ENCODE results near the gene TEX47.
A peak's percentile ranks its signal among the peaks of the same experiment; 100 is the strongest.

Gene TEX47

GRCh38 chr7:88795553-88795952 is at the start of gene TEX47:
Gene TEX47, minus strand, starts transcription at chr7:88795737. Its CDS starts 795 bp downstream, at chr7:88794942.
- DNase-seq: no peak

DNA sequence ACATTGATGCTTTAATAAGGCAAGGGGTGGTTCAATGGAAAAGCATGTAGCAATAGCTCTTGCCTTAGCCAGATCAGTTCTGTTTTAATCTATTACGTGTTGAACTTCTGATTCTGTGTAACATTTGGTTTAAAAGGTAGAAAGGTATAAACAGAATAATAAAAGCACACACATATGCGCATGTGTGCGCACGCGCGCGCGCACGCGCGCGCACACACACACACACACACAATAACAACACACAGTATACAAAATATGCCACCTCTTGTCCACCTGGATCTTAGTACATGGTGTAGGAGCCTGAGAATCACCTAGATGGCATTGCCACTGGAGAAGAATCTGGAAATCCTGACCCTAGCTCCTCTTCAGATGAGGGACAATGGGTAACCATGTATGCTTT is 49.6 kb upstream of the TEX47 start:
- no peak for DNase-seq

DNA sequence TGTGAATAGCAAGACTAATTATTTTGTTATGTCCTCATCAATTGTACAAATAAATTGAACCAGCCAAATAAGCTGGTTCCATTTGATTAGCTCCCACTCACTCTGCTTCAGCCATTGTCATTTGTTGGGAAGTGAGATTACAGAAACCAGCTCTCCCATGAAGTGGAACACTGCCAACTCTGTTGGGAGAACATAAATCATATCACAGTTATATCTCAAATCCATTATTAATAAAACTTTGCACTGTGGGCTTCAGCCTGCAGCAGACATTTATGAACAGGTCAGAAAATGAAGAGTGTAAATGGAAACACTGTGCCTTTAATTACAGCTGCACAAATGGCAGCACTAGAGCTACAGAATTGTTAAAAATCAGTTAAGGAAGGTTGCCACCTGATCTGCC is 46.7 kb upstream of the TEX47 start:
- DNase-seq: no peak

GRCh38 chr7:88835147-88835728 is 39.7 kb upstream of the TEX47 start:
- peak; percentile 80 for DNase-seq

- DNase-seq: no peak
Measured at GRCh38 chr7:88826222-88826621, 30.7 kb upstream of the TEX47 start.

DNA sequence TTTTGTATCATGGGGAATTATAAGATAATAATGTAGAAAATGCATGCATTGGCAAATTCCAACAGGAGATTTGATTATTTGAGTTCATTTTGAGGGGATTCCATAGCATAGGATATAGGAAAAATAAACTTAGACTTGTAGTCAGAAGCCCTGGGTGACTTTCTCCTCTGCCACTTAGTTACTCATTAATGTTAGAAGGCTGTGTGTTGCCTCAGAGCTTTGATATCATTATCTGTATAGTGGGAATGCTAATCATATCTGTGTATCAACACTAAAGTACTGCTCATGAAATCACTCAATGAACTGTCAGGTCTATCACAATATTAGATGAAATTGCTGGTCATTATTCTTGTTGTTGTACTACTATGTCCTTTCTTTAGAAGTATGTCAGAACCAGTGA is 23.0 kb upstream of the TEX47 start:
- DNase-seq: no peak

DNA sequence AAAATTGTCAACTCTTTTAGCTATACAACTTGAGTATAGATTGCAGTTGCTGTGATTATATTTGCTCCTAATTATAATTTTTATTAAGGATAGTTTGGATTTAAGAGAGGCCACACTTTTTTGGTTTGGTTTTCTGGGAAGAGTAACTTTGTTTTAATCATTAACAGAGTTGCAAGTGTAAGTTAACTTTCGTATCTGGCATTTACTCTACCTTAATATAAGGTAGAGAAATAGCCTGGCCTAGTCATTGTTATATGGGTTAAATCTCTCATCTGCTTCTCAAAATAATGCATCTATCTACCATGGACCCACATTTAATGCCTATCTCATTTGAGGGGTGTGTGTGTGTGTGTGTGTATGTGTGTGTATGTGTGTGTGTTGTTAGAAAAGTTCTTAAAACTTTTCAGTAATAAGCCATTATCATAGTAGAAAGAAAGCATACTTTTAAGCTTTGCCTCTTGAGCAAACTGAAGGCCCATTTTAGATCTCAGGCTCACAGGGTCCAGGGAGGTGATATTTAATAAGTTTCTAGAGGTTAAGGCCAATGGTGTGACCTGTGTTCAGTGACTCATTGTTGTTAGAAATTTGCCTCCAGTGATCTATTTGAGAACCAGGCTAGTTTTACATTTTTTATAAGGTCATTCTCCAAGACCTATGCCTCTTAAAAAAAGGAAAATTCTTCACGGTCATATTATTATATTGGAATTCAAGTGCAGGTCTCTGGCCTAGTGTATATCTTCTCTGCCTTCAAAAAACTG is 10.9 kb upstream of the TEX47 start:
- no peak for DNase-seq

DNA sequence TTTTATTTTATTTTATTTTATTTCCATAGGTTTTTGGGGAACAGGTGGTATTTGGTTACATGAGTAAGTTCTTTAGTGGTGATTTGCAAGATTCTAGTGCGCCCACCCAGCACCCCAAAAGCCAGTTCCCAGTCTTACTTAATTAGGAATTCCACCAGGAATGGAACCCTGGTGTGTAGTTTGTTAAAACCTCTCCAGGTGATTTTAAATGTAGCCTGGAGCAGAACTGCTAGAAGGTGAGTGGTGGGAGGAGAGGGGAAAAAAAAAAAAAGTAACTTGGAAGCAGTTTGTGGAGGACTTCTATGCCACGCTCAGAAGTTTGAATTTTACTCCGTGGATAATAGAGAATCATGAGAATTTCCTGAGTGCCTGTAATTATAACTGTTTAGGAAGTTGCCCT is 5.5 kb upstream of the TEX47 start:
- DNase-seq: no peak

DNA sequence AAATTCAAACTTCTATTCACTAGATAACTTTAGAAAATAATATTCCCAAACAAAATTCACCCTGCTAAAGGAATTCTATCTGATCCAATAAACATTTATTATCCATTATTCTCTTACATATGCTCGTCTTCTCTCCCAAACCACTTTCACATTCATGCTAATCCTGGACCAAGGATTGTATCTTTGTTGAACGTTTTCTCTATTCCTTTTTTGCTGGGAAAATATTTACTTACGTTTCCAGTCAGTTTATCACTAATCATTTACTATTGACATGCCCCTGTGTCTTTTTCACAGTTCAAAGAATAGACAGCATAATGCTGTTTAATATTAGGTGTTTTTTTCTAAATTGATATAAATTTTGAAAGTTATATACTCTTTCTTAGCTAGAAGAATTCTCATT is 3.2 kb downstream of the TEX47 start:
- no peak for DNase-seq

GRCh38 chr7:88791891-88792290 is 3.6 kb downstream of the TEX47 start:
- DNase-seq: no peak

- peak; percentile 64 for DNase-seq
Measured at GRCh38 chr7:88789480-88790064, 6.0 kb downstream of the TEX47 start.

GRCh38 chr7:88787777-88788176 is 7.8 kb downstream of the TEX47 start:
- no peak for DNase-seq

DNA sequence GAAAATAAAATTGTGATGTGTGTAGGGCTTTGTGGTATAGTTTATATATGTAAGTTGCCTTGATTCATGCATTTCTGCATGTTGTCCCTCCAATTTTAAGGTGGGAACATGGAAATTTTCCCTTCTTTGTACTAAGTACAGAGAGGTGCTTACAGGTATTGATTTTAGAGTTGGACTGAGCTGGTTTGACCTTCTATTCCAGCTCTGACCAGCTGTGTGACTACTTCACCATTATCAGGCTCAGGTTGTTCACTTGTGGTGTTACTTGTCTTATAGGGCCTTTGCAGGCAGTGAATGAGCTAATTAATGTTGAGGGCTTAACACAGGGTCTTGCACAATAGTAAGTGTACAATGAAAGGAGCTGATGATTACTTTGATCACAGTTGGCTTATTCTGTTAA is 19.7 kb downstream of the TEX47 start:
- DNase-seq: no peak

GRCh38 chr7:88772776-88773175 is 22.8 kb downstream of the TEX47 start:
- DNase-seq: no peak

GRCh38 chr7:88771417-88771816 is 24.1 kb downstream of the TEX47 start:
- no peak for DNase-seq

DNA sequence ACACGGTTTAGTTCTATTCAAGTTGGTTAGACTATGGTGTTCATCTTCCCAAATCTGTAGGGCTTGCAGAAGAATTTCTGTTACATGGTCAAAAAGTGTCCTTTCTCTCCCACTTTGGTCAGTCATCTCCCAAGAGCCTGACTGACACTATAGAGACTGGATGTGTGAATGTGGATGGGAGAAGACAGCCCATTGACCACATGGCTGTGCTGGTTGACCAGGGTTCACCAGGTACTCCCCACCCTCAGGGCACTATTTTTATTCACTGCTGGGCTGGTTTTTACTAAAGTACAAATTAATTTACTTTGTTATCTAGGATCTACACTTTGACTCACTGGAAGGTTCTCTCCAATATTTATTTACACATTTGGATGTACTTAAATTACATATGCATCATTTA is 33.8 kb downstream of the TEX47 start:
- no peak for DNase-seq

DNA sequence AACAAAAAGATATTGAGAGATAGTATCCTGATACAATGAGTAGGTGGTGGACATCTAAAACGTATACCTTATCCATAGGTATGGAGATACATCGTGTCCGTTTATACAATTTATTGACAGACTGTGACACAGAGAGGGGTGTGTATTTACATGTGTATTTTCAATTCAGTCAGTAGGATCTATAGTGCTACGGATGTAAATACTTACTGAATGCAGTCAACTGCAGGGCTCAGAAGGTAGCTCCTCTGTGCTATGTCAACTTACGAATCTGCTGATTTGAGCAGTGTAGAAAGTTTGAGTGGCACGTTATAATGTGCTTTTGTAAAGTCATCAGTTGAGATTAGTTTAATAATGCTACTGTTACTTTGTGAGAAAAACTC is 35.4 kb downstream of the TEX47 start:
- no peak for DNase-seq

DNA sequence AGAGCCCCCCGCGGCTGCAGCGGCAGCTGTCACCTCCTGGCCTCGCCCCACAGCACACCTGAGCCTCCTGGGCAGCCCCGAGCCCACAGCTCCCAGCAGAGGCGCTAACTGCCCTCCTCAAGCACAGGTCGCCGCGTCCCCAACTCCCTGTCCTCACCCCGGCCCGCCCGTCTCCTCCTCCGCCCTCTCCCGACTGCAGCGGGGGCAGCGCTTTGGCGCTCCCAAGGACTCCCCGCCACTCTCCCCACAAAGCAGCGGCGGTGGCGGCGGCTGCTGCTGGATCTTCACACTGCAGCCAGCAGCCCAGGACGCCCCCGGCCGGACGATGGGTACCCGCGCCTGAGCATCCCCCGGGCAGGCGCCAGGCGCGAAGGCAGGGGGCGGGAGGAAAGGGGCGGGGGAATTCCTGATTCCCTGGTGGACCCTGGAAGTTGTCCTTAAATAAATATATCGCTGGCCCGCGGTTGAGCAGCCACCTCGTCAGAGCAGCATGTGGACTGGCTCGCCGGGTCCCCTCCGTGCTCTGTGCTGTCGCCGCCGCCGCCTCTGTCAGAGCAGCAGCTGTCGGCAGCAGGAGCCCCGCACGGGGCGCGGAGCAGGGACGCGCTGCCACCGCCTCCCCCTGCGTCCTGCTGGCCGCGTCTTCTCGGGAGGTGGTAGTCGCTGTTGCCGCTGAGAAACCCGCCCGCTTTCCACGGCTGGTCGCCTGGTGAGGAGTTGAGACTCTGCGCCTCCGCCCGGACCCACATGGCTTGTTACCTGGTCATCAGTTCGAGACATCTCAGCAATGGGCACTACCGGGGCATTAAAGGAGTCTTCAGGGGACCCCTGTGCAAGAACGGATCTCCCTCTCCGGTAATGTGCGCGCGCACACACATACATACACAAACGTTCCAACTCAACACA is 36.1 kb downstream of the TEX47 start, which contains the start of gene ZNF804B:
Gene ZNF804B, plus strand, starts transcription at position 471 of the 906 bp plus-strand sequence. Its CDS starts 277 bp downstream, at position 748.
- peak; percentile 69 for DNase-seq

DNA sequence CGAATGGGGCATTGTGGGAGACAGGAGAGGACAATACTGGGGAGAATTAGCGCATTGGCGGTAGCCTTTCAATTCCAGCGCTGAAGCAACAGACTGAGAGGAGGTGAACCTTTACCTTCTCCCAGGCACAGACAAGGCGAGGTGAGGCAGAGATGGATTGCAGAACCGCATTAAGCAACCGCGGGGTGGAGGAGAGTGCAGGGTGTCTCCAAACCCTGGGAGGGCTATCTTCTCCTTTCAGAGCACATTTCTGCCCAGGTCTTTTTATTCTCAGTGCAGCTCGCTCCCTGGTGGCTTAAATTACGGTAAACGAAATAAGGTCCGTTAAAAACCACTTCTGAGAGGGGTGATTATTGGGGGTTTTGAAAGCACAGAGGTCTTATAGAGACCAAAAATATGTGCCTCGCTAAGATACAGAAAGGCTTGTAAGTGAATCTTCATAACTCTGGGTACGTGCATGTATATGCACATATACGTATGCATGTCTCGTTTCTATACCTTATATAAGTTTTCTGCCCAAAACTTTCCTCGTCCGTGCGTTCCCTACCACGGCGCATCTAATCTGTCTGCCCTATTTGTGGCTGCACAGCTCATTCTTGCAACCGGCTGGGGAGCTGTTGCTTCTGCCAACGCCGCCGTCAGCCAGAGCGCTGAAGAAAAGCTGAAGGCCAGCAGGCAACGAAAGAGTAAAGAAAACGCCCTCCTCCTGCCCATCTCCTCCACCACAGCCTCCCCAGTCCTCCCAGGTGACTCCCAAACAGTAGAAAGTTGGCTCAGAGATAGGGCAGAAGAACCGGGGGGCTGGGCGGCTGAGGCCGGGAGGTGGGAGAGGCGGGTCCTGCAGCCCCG is 36.9 kb downstream of the TEX47 start:
- peak; percentile 58 for DNase-seq

DNA sequence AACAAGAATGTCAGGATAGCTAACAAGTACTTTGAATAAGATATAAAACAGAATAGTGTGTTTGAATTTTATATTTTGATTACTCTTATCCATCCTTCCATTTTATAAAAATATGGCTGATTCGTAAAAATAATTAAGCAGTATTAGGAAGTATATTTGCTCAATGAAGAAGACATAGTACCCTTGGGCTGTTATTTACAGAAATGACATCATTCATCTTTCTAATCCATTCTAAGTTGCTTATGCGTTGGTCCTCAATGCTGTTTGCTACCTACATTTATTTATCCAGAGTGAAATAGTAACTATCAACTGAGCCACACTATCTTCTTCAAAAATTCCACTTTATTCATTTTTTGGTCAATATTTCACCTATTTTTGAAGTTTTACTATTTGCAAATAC is 38.2 kb downstream of the TEX47 start:
- peak; percentile 10 for DNase-seq

- DNase-seq: no peak
Measured at GRCh38 chr7:88756802-88757201, 38.7 kb downstream of the TEX47 start.

- DNase-seq: no peak
Measured at GRCh38 chr7:88746126-88746525, 49.4 kb downstream of the TEX47 start.

All from NCI-H82 (cell line).